ENCODE measurements around the gene PGGT1B. TPM values are rescaled to one million over a fixed set of nuclear protein-coding genes. Genes with fewer than 3 reads are reported as not detected.

Gene PGGT1B
- total RNA-seq, 1 experiment from 2014 or later = 59.7 TPM

DNA sequence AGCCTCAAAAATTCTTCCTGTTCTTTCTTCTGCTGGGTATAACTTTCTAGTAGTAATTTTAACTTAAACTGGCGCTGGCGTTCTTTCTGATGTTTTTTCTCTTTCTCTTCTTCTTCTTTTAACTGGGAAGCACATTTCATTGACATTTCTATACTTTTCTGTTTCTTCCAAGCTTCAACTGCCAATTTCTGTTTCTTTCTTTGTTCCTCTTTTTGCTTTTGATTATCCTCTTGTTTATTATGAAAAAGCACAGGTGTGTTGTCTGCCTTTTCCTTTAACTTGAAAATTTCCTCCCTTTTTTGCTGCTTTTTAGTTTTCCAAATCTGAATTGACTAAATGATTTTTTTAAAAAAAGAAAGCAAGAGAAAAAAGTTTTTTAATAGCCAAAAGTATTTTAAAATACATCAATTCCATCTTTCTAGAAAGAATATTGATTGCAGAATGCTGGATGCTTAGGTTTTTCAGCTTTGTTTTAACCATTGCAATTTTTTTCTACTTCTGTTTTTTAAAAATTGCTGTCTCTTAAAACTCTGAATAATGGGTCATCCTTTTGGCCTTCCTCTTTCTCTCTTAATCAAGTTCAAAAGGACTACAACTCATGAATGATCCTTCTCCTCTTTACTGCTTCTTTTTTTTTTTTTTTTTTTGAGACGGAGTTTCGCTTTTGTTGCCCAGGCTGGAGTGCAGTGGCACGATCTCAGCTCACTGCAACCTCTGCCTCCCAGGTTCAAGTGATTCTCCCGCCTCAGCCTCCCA is 8.8 kb upstream of the PGGT1B start:
- no peak overlapping the region for H3T11ph ChIP-seq (ENCODE audit: low read length)
- no peak overlapping the region for H3K9ac ChIP-seq (ENCODE audit: extremely low read depth, insufficient read length, low read length)
- H3K79me1 ChIP-seq (ENCODE audit: insufficient read depth, low read depth, low read length, poor library complexity, severe bottlenecking) = no peaks in the 10 kb centered on the region
- H3K23ac ChIP-seq (ENCODE audit: insufficient read length, low read depth, low read length) = no peak overlapping the region
- H3K9me3 ChIP-seq (ENCODE audit: control insufficient read depth, low read depth, low read length) = no peaks in the 10 kb centered on the region
- H3K9me3 Mint-ChIP-seq = no peaks in the 10 kb centered on the region
- no peak overlapping the region for H4K5ac ChIP-seq (ENCODE audit: insufficient read length, low read depth, low read length)
- no peak overlapping the region for H2AK5ac ChIP-seq (ENCODE audit: insufficient read length, low read length)
- peaks cover 4 to 46% (median 40%) of the 10 kb centered on the region in 3 experiments; a peak in 6 of 7 replicates for H3K36me3 Mint-ChIP-seq (ENCODE audit: insufficient read depth in 1 of 3, low read depth in 3 of 3)
- H3K4me1 ChIP-seq (ENCODE audit: insufficient read depth, low read length) = no peaks in the 10 kb centered on the region
- no peaks in the 10 kb centered on the region for H4K20me1 ChIP-seq (ENCODE audit: control insufficient read depth, insufficient read depth, insufficient read length)
- H3K4ac ChIP-seq (ENCODE audit: low read depth, low read length) = no peak overlapping the region
- H4K8ac ChIP-seq (replicated peaks; ENCODE audit: insufficient read length, low read depth, low read length) = no peak overlapping the region
- no peaks in the 10 kb centered on the region for H3K23me2 ChIP-seq (ENCODE audit: insufficient read length, low read depth, low read length, poor library complexity, severe bottlenecking)
- TF ChIP-seq, protein P1, sequence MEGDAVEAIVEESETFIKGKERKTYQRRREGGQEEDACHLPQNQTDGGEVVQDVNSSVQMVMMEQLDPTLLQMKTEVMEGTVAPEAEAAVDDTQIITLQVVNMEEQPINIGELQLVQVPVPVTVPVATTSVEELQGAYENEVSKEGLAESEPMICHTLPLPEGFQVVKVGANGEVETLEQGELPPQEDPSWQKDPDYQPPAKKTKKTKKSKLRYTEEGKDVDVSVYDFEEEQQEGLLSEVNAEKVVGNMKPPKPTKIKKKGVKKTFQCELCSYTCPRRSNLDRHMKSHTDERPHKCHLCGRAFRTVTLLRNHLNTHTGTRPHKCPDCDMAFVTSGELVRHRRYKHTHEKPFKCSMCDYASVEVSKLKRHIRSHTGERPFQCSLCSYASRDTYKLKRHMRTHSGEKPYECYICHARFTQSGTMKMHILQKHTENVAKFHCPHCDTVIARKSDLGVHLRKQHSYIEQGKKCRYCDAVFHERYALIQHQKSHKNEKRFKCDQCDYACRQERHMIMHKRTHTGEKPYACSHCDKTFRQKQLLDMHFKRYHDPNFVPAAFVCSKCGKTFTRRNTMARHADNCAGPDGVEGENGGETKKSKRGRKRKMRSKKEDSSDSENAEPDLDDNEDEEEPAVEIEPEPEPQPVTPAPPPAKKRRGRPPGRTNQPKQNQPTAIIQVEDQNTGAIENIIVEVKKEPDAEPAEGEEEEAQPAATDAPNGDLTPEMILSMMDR (conservative IDR thresholded peaks at IDR 0.05) = no peak
- no peak overlapping the region for H2BK120ac ChIP-seq (ENCODE audit: low read depth, low read length, poor library complexity, severe bottlenecking)
- H4K91ac ChIP-seq (ENCODE audit: insufficient read length, low read depth, low read length) = no peak overlapping the region
- no peaks in the 10 kb centered on the region for H3K79me2 ChIP-seq (ENCODE audit: insufficient read depth, low read length)
- no peak overlapping the region for H2BK15ac ChIP-seq (ENCODE audit: low read depth, low read length)
- no peak overlapping the region for H3K27ac Mint-ChIP-seq
- H3K27me3 ChIP-seq (ENCODE audit: insufficient read depth, low read length) = no peaks in the 10 kb centered on the region
- no peak overlapping the region for H3K27ac ChIP-seq (ENCODE audit: insufficient read length, low read depth, low read length)
- no peak overlapping the region for H2BK12ac ChIP-seq (ENCODE audit: insufficient read length, low read depth, low read length)
- H3K4me1 Mint-ChIP-seq = no peaks in the 10 kb centered on the region
- H2BK20ac ChIP-seq (ENCODE audit: low read depth, low read length, poor library complexity, severe bottlenecking) = no peak overlapping the region
- H2AFZ ChIP-seq (ENCODE audit: low read length) = no peak overlapping the region
- no peaks in the 10 kb centered on the region for H3K27me3 Mint-ChIP-seq (ENCODE audit: low read depth)
- H3K56ac ChIP-seq (ENCODE audit: insufficient read length, low read depth, low read length) = no peak overlapping the region
- H3K4me2 ChIP-seq (ENCODE audit: insufficient read depth, insufficient read length, low read length) = no peak overlapping the region
- H3K14ac ChIP-seq (ENCODE audit: insufficient read depth, low read length) = no peak overlapping the region
- H3K4me3 Mint-ChIP-seq = no peak overlapping the region
- no peak overlapping the region for H3K18ac ChIP-seq (ENCODE audit: insufficient read length, low read depth, low read length)
- DNase-seq = no peak
- no CpG with 5 or more reads among the region's 6 CpGs for WGBS (ENCODE audit: extremely low coverage, insufficient read length, low lambda C conversion rate)
- H2BK5ac ChIP-seq (ENCODE audit: insufficient read length, low read length) = no peak overlapping the region
